ENCODE data around the gene RXRA.
A peak's percentile ranks its signal among the peaks of the same experiment; 100 is the strongest.

The RXRA gene

GRCh38 chr9:134336228-134336627, 10.0 kb downstream of the RXRA start:
- H3K18ac ChIP-seq (ENCODE audit: low read depth in 1 of 2, low read length in 2 of 2): no peak overlapping the region
- peak overlapping the region; percentile 24 for H2AK5ac ChIP-seq (ENCODE audit: low read length, severe bottlenecking)
- no peak overlapping the region for H3K4me3 ChIP-seq (ENCODE audit: insufficient read depth in 1 of 2, low read depth in 1 of 2, low read length in 2 of 2)
- H2BK5ac ChIP-seq (ENCODE audit: low read depth, low read length, poor library complexity, severe bottlenecking): no peak overlapping the region
- no peak overlapping the region for H4K91ac ChIP-seq (ENCODE audit: low read length)
- H3K4ac ChIP-seq (ENCODE audit: low read depth in 1 of 2, low read length in 2 of 2): no peak overlapping the region
- no peaks in the 10 kb centered on the region for H3K27me3 ChIP-seq (ENCODE audit: control insufficient read depth in 1 of 2, insufficient read depth in 1 of 2, low read length in 2 of 2)
- H3K9me3 ChIP-seq (ENCODE audit: control insufficient read depth, low read length): no peaks in the 10 kb centered on the region
- H2BK15ac ChIP-seq (ENCODE audit: low read depth, poor library complexity, severe bottlenecking): no peak overlapping the region
- H3K4me2 ChIP-seq (ENCODE audit: low read length, poor library complexity, severe bottlenecking): no peak overlapping the region
- no peak for DNase-seq
- H3K9ac ChIP-seq (ENCODE audit: low read length): no peak overlapping the region
- no peak overlapping the region for H4K8ac ChIP-seq (ENCODE audit: low read length)
- H3K79me1 ChIP-seq (replicated peaks; ENCODE audit: low read length, poor library complexity, severe bottlenecking): peaks cover 46% of the 10 kb centered on the region
- H3K27ac ChIP-seq (ENCODE audit: low read length, poor library complexity, severe bottlenecking): no peak overlapping the region
- H3K36me3 ChIP-seq (ENCODE audit: control insufficient read depth in 1 of 2, insufficient read depth in 2 of 2, low read depth in 1 of 2, low read length in 2 of 2): peaks cover 5 to 14% of the 10 kb centered on the region in 2 experiments
- no peak overlapping the region for H3K23ac ChIP-seq (ENCODE audit: low read length in 2 of 2)
- H3K4me1 ChIP-seq (ENCODE audit: control insufficient read depth, insufficient read depth, low read depth, low read length): peaks cover 87% of the 10 kb centered on the region
- 94% methylated on average over 12 of the region's 12 CpGs for WGBS
- no peak overlapping the region for H3K14ac ChIP-seq (ENCODE audit: low read length in 2 of 2)
- no peak overlapping the region for H2AFZ ChIP-seq (ENCODE audit: low read depth, low read length)
- H2BK12ac ChIP-seq (ENCODE audit: low read length in 2 of 2): no peak overlapping the region
- no peak overlapping the region for H2BK120ac ChIP-seq (ENCODE audit: low read depth, low read length)

DNA sequence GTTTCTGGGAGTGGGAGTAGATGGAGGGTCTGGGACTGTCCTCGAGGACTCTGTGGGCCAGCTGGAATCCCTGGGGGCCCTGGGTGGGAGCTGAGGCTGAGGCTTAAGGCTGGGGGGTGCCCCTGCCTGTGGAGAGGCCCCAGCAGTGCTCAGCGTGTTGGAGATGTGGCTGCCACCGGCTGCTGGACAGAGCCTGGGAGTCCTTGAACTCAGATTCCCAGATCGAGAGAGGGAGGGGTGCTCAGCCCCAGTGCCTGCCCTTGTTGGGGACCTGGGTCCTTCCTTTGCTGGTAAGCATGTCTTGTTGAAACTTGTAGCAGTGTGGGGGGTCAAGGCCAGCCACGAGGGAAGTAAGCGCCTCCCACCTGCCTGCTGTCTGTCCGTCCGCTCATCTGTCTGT, 10.7 kb downstream of the RXRA start:
- H4K8ac ChIP-seq (ENCODE audit: low read length): no peak overlapping the region
- no peaks in the 10 kb centered on the region for H3K27me3 ChIP-seq (ENCODE audit: control insufficient read depth in 1 of 2, insufficient read depth in 1 of 2, low read length in 2 of 2)
- no peak overlapping the region for H3K18ac ChIP-seq (ENCODE audit: low read depth in 1 of 2, low read length in 2 of 2)
- 88% methylated on average over 8 of the region's 8 CpGs for whole genome bisulfite sequencing
- peaks cover 84% of the 10 kb centered on the region for H3K4me1 ChIP-seq (ENCODE audit: control insufficient read depth, insufficient read depth, low read depth, low read length)
- no peak overlapping the region for H3K4ac ChIP-seq (ENCODE audit: low read depth in 1 of 2, low read length in 2 of 2)
- peaks cover 5 to 14% of the 10 kb centered on the region in 2 experiments for H3K36me3 ChIP-seq (ENCODE audit: control insufficient read depth in 1 of 2, insufficient read depth in 2 of 2, low read depth in 1 of 2, low read length in 2 of 2)
- no peak for DNase-seq
- H4K91ac ChIP-seq (ENCODE audit: low read length): no peak overlapping the region
- H3K4me2 ChIP-seq (ENCODE audit: low read length, poor library complexity, severe bottlenecking): no peak overlapping the region
- H3K27ac ChIP-seq (ENCODE audit: low read length, poor library complexity, severe bottlenecking): no peak overlapping the region
- H2AK5ac ChIP-seq (ENCODE audit: low read length, severe bottlenecking): no peak overlapping the region
- H2BK15ac ChIP-seq (ENCODE audit: low read depth, poor library complexity, severe bottlenecking): no peak overlapping the region
- H3K14ac ChIP-seq (ENCODE audit: low read length in 2 of 2): no peak overlapping the region
- no peak overlapping the region for H2BK120ac ChIP-seq (ENCODE audit: low read depth, low read length)
- no peaks in the 10 kb centered on the region for H3K9me3 ChIP-seq (ENCODE audit: control insufficient read depth, low read length)
- H3K9ac ChIP-seq (ENCODE audit: low read length): no peak overlapping the region
- H3K4me3 ChIP-seq (ENCODE audit: insufficient read depth in 1 of 2, low read depth in 1 of 2, low read length in 2 of 2): no peak overlapping the region
- peaks cover 42% of the 10 kb centered on the region for H3K79me1 ChIP-seq (replicated peaks; ENCODE audit: low read length, poor library complexity, severe bottlenecking)
- H3K23ac ChIP-seq (ENCODE audit: low read length in 2 of 2): no peak overlapping the region
- H2AFZ ChIP-seq (ENCODE audit: low read depth, low read length): no peak overlapping the region
- no peak overlapping the region for H2BK12ac ChIP-seq (ENCODE audit: low read length in 2 of 2)
- H2BK5ac ChIP-seq (ENCODE audit: low read depth, low read length, poor library complexity, severe bottlenecking): no peak overlapping the region

GRCh38 chr9:134337469-134337868, 11.2 kb downstream of the RXRA start:
- Histone ChIP-seq H2BK120ac (ENCODE audit: low read depth, low read length) (no peak overlapping the region), H3K4me2 (ENCODE audit: low read length, poor library complexity, severe bottlenecking) (no peak overlapping the region), H2BK15ac (ENCODE audit: low read depth, poor library complexity, severe bottlenecking) (no peak overlapping the region), H4K91ac (ENCODE audit: low read length) (no peak overlapping the region), H2AK5ac (ENCODE audit: low read length, severe bottlenecking) (no peak overlapping the region), H2BK5ac (ENCODE audit: low read depth, low read length, poor library complexity, severe bottlenecking) (no peak overlapping the region), H3K9me3 (ENCODE audit: control insufficient read depth, low read length) (no peaks in the 10 kb centered on the region), H3K23ac (ENCODE audit: low read length in 2 of 2) (no peak overlapping the region), H3K27me3 (ENCODE audit: control insufficient read depth in 1 of 2, insufficient read depth in 1 of 2, low read length in 2 of 2) (no peaks in the 10 kb centered on the region), H3K14ac (ENCODE audit: low read length in 2 of 2) (no peak overlapping the region), H4K8ac (ENCODE audit: low read length) (no peak overlapping the region), H3K27ac (ENCODE audit: low read length, poor library complexity, severe bottlenecking) (no peak overlapping the region), H3K4me1 (ENCODE audit: control insufficient read depth, insufficient read depth, low read depth, low read length) (peaks cover 82% of the 10 kb centered on the region), H3K4me3 (ENCODE audit: insufficient read depth in 1 of 2, low read depth in 1 of 2, low read length in 2 of 2) (no peak overlapping the region), H3K18ac (ENCODE audit: low read depth in 1 of 2, low read length in 2 of 2) (no peak overlapping the region), H2BK12ac (ENCODE audit: low read length in 2 of 2) (no peak overlapping the region), H3K9ac (ENCODE audit: low read length) (no peak overlapping the region), H3K36me3 (ENCODE audit: control insufficient read depth in 1 of 2, insufficient read depth in 2 of 2, low read depth in 1 of 2, low read length in 2 of 2) (peaks cover 5 to 14% of the 10 kb centered on the region in 2 experiments), H3K79me1 (replicated peaks; ENCODE audit: low read length, poor library complexity, severe bottlenecking) (peaks cover 40% of the 10 kb centered on the region), H3K4ac (ENCODE audit: low read depth in 1 of 2, low read length in 2 of 2) (no peak overlapping the region), H2AFZ (ENCODE audit: low read depth, low read length) (no peak overlapping the region)
- 97% methylated on average over 13 of the region's 13 CpGs for WGBS
- no peak for DNase-seq

DNA sequence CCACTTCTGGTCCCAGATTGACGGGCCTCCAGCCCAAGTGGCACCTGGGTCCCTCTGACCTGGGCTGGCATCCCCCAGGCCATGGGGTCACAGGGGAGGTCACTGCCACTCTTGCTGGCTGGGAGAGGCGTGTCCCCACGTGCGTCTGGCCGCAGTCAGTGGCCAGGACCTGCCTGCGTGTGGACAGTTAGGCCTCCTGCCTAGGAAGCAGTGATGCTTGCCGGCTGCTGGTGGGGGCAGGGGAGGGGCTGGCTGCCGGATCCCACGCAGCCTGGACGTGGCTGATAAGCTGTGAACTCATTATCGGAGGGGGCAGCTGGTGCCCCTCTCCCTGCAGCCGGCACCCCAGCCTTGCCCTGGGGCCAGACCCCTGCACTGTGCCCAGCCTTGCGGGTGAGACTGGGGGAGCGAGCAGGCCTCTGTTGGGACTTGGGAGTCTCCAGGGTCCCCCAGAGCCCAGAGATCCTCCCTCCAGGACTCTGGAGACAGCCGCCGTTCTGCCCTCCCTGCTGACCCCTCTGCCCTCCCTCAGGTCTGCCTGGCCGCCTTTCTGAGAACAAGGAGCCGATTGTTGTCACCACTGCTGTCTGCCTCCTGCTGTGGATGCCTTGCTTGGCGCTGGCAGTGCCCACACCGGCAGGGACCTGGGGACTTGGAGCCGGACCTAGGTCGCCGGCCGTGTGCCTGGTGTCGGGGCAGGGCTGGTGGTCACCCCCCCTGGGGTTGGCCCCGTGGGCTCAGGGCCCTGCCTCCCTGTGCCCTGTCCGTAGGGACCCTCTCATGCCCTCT, 12.3 kb downstream of the RXRA start:
- H4K8ac ChIP-seq (ENCODE audit: low read length): no peak overlapping the region
- H3K36me3 ChIP-seq (ENCODE audit: control insufficient read depth in 1 of 2, insufficient read depth in 2 of 2, low read depth in 1 of 2, low read length in 2 of 2): peaks cover 5 to 14% of the 10 kb centered on the region in 2 experiments
- peaks cover 75% of the 10 kb centered on the region for H3K4me1 ChIP-seq (ENCODE audit: control insufficient read depth, insufficient read depth, low read depth, low read length)
- no peak overlapping the region for H2AFZ ChIP-seq (ENCODE audit: low read depth, low read length)
- no peak overlapping the region for H3K23ac ChIP-seq (ENCODE audit: low read length in 2 of 2)
- H3K4ac ChIP-seq (ENCODE audit: low read depth in 1 of 2, low read length in 2 of 2): no peak overlapping the region
- no peak overlapping the region for H4K91ac ChIP-seq (ENCODE audit: low read length)
- H2BK120ac ChIP-seq (ENCODE audit: low read depth, low read length): no peak overlapping the region
- H2BK5ac ChIP-seq (ENCODE audit: low read depth, low read length, poor library complexity, severe bottlenecking): no peak overlapping the region
- H3K18ac ChIP-seq (ENCODE audit: low read depth in 1 of 2, low read length in 2 of 2): no peak overlapping the region
- H3K27me3 ChIP-seq (ENCODE audit: control insufficient read depth in 1 of 2, insufficient read depth in 1 of 2, low read length in 2 of 2): no peaks in the 10 kb centered on the region
- H3K4me2 ChIP-seq (ENCODE audit: low read length, poor library complexity, severe bottlenecking): no peak overlapping the region
- no peak overlapping the region for H3K14ac ChIP-seq (ENCODE audit: low read length in 2 of 2)
- no peaks in the 10 kb centered on the region for H3K9me3 ChIP-seq (ENCODE audit: control insufficient read depth, low read length)
- H3K4me3 ChIP-seq (ENCODE audit: insufficient read depth in 1 of 2, low read depth in 1 of 2, low read length in 2 of 2): peak overlapping the region in 1 of 2 experiments; percentile 3
- no peak for DNase-seq
- peak overlapping the region; percentile 28 for H3K9ac ChIP-seq (ENCODE audit: low read length)
- H2BK12ac ChIP-seq (ENCODE audit: low read length in 2 of 2): no peak overlapping the region
- 82% methylated on average over 27 of the region's 27 CpGs for WGBS
- peaks cover 43% of the 10 kb centered on the region for H3K79me1 ChIP-seq (replicated peaks; ENCODE audit: low read length, poor library complexity, severe bottlenecking)
- peak overlapping the region; percentile 7 for H2AK5ac ChIP-seq (ENCODE audit: low read length, severe bottlenecking)
- H3K27ac ChIP-seq (ENCODE audit: low read length, poor library complexity, severe bottlenecking): no peak overlapping the region
- no peak overlapping the region for H2BK15ac ChIP-seq (ENCODE audit: low read depth, poor library complexity, severe bottlenecking)

Data from mesenchymal stem cell (in vitro differentiated cells and primary cell).